Measurements from ENCODE around the gene OPCML.

The OPCML gene

GRCh38 chr11:133160754-133161153 lies 371.5 kb downstream of the OPCML start:
- Histone ChIP-seq H3K4me3 (replicated peaks; ENCODE audit: insufficient read depth, low read length) (no peak overlapping the region), H3K27ac (replicated peaks) (no peak overlapping the region), H3K27me3 (ENCODE audit: insufficient read depth, poor library complexity, severe bottlenecking) (no peaks in the 10 kb centered on the region)
- DNase-seq (ENCODE audit: low read depth in 1 of 2, low spot score in 1 of 2), result no peak
- TF ChIP-seq POLR2AphosphoS5 (IDR thresholded peaks at IDR 0.05; ENCODE audit: low read depth) (no peak), SPI1 (IDR thresholded peaks at IDR 0.05; ENCODE audit: borderline replicate concordance, low read depth) (no peak), REST (IDR thresholded peaks at IDR 0.05; ENCODE audit: insufficient replicate concordance, low read depth) (no peak), CTCF (IDR thresholded peaks at IDR 0.05; ENCODE audit: insufficient read depth, low read length) (no peak), GABPA (IDR thresholded peaks at IDR 0.05; ENCODE audit: low read depth) (no peak)

GRCh38 chr11:133156986-133157745 lies 375.1 kb downstream of the OPCML start:
- H3K27me3 ChIP-seq (ENCODE audit: insufficient read depth, poor library complexity, severe bottlenecking), result no peaks in the 10 kb centered on the region
- DNase-seq (ENCODE audit: low read depth in 1 of 2, low spot score in 1 of 2), result no peak
- TF ChIP-seq REST (IDR thresholded peaks at IDR 0.05; ENCODE audit: insufficient replicate concordance, low read depth), result no peak
- no peak for TF ChIP-seq GABPA (IDR thresholded peaks at IDR 0.05; ENCODE audit: low read depth)
- TF ChIP-seq SPI1 (IDR thresholded peaks at IDR 0.05; ENCODE audit: borderline replicate concordance, low read depth), result no peak
- no peak for TF ChIP-seq POLR2AphosphoS5 (IDR thresholded peaks at IDR 0.05; ENCODE audit: low read depth)
- no peak for TF ChIP-seq CTCF (IDR thresholded peaks at IDR 0.05; ENCODE audit: insufficient read depth, low read length)
- no peak overlapping the region for H3K27ac ChIP-seq (replicated peaks)
- H3K4me3 ChIP-seq (replicated peaks; ENCODE audit: insufficient read depth, low read length), result no peak overlapping the region

- no peak for TF ChIP-seq GABPA (IDR thresholded peaks at IDR 0.05; ENCODE audit: low read depth)
- no peak for TF ChIP-seq POLR2AphosphoS5 (IDR thresholded peaks at IDR 0.05; ENCODE audit: low read depth)
- no peak for TF ChIP-seq SPI1 (IDR thresholded peaks at IDR 0.05; ENCODE audit: borderline replicate concordance, low read depth)
- TF ChIP-seq REST (IDR thresholded peaks at IDR 0.05; ENCODE audit: insufficient replicate concordance, low read depth), result no peak
- TF ChIP-seq CTCF (IDR thresholded peaks at IDR 0.05; ENCODE audit: insufficient read depth, low read length), result no peak
- Histone ChIP-seq H3K4me3 (replicated peaks; ENCODE audit: insufficient read depth, low read length) (no peak overlapping the region), H3K27me3 (ENCODE audit: insufficient read depth, poor library complexity, severe bottlenecking) (no peaks in the 10 kb centered on the region), H3K27ac (replicated peaks) (no peak overlapping the region)
- DNase-seq (ENCODE audit: low read depth in 1 of 2, low spot score in 1 of 2), result no peak
Observed at GRCh38 chr11:133154781-133155180, 377.5 kb downstream of the OPCML start.

Data from HL-60 (cell line).